ENCODE data around the gene RAB19.
"Not testable (repeated sequence)": the region's sequence is repeated elsewhere in the genome, so short reads cannot be mapped to it uniquely, and the experiment has no call there.

- not testable (repeated sequence) for TF ChIP-seq CTCF (IDR thresholded peaks at IDR 0.05; ENCODE audit: borderline replicate concordance, extremely low read depth, low read length, poor library complexity, severe bottlenecking); EZH2 (IDR thresholded peaks at IDR 0.05; ENCODE audit: borderline replicate concordance, low read depth, low read length, severe bottlenecking)
Measured at GRCh38 chr7:140418156-140418472, 14.3 kb downstream of the RAB19 start.
